ENCODE measurements around the gene KRT2.

Gene KRT2

DNA sequence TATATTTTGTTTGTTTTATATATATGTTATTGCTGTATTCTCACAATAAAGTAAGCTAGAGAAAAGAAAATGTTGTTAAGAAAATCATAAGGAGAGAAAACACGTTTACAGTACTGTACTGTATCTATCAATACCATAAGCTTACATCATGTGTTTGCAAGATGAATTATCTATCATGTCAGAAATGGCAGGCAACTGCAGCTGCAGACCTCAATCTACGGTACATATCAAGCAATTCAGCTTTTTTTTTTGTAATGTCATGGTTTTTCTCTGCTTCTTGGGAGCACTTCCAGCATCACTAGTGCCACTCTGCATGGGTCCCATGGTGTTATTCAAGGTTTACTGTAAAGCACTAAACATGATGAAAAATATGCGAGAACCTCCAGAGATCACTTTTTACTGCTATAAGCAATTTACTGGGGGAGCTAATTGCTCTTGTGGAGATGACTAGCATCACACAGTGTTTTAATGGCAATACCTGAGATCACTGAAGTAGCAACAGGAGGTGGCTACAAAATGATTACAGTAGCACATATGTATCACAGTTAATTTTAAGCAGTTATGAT, 9.0 kb upstream of the KRT2 start:
- FAIRE-seq (no peak), DNase-seq (ENCODE audit: insufficient read length, low spot score) (no peak)
- TF ChIP-seq, protein P1, sequence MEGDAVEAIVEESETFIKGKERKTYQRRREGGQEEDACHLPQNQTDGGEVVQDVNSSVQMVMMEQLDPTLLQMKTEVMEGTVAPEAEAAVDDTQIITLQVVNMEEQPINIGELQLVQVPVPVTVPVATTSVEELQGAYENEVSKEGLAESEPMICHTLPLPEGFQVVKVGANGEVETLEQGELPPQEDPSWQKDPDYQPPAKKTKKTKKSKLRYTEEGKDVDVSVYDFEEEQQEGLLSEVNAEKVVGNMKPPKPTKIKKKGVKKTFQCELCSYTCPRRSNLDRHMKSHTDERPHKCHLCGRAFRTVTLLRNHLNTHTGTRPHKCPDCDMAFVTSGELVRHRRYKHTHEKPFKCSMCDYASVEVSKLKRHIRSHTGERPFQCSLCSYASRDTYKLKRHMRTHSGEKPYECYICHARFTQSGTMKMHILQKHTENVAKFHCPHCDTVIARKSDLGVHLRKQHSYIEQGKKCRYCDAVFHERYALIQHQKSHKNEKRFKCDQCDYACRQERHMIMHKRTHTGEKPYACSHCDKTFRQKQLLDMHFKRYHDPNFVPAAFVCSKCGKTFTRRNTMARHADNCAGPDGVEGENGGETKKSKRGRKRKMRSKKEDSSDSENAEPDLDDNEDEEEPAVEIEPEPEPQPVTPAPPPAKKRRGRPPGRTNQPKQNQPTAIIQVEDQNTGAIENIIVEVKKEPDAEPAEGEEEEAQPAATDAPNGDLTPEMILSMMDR (IDR thresholded peaks at IDR 0.05; ENCODE audit: insufficient read depth, missing control alignments) = no peak

DNA sequence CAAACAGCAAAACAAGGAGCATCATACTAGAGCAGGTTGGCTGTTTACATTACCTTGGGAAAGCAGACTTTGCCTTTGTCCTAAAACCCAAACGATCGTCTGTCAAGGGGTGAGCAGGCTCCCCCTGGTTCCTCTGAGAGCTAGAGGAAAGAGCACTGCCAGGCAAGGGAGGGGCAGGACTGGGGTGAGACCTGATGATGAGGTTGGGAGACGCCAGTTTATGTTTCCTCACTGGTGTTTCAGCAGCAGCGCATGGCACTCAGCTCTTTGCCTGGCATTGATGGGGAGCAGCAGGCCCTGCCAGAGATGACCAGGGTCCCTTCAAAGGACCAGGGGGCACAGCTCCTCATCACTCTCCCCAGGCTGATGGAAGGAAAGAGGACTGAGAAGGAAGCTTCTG, 7.9 kb upstream of the KRT2 start:
- no peak for DNase-seq (ENCODE audit: insufficient read length, low spot score)
- TF ChIP-seq, protein P1 (IDR thresholded peaks at IDR 0.05; ENCODE audit: insufficient read depth, missing control alignments) = no peak
- no peak for FAIRE-seq

DNA sequence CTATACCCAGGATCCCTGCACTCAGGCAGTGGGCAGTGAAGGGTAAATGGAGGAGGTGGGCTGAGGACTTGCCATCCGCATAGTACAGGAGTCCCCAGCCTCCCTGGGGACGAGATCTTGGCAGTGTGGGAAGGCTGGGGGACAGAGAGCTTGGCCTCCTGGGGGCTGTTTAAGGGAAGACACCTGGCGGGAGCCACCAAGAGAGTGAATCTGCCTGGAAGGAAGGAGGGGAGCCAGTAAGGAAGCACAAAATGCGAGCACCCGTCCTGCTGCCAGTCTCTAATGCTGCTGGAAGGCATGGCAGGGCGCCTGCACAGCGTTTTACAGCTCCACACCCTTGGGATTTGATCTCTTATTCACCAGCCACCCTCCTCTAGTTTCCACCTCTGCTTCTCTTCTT, 7.4 kb upstream of the KRT2 start:
- FAIRE-seq = no peak
- DNase-seq (ENCODE audit: insufficient read length, low spot score) = no peak
- TF ChIP-seq, protein P1 (IDR thresholded peaks at IDR 0.05; ENCODE audit: insufficient read depth, missing control alignments) = no peak

DNA sequence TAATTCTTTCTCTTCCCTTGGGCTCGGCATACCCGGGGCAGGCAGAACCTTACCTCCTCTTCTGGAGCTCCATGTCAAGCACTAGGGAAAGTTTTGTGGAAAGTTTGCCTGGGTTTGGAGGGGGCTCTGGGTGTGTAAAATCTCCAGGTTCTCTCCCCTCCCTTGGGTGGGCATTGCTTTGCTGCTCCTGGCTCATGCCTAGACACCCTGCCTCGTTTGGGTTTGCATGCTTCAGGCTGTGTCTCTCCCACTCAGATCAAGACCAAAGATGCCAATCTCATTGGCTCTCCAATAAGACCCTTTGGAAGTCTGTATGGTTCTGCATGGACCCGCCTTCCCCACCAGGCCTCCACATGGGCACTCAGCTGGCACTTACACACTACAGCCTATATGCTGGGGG, 6.2 kb upstream of the KRT2 start:
- DNase-seq (ENCODE audit: insufficient read length, low spot score) (no peak), FAIRE-seq (no peak)
- TF ChIP-seq, protein P1 (IDR thresholded peaks at IDR 0.05; ENCODE audit: insufficient read depth, missing control alignments) = no peak

DNA sequence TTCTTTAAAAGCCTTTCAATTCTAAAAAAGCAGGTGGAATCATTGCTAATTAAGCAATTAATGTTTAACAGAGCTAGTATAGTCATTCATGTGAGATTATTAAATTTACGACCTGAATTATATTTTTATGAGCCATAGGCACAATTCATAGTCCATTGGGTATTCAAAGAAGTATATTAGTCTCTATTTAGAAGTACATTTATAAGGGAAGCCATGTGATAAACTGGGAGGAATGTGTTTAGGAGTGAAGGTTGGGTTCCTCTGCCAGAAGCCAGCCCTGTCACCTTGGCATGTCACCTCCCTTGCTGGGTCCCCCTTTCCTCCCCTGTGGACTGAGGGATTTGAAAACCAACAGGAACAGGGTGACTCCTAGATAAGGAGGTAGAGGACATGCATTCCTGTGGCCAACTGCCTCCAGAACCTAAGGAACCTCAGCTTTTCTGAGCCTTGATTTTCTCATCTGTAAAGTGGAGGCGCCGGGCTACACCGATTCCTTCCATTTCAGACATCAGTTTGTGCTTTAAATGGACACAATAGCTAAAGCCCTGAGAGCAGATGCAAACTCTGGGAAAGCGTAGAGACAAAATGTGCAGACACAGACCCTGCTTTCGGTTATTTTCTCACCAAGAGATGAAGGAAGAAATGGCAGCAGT, 5.4 kb upstream of the KRT2 start:
- FAIRE-seq = no peak
- TF ChIP-seq, protein P1 (IDR thresholded peaks at IDR 0.05; ENCODE audit: insufficient read depth, missing control alignments) = no peak

DNA sequence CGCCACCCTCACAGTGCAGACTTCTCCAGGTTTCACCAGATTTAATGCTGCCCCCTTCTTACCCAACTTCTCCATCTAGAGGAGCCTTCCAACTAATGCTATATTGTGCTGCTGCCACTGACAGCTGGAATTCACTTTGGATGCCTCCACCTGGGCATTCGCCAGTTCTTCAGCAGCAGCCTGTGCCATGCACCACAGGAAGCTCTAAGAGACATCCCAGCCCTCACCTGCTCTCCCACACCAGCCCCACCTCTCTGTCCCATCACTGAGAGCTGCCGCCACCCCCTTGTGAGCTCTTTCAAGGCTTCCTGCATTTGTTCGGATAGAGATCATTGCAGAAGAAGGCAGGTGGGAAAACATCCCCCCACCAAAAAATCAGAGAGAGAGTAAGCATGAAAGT, 4.6 kb upstream of the KRT2 start:
- TF ChIP-seq, protein P1 (IDR thresholded peaks at IDR 0.05; ENCODE audit: insufficient read depth, missing control alignments) = no peak
- DNase-seq (ENCODE audit: insufficient read length, low spot score) = no peak
- no peak for FAIRE-seq

More for the DNA sequence above, 5.4 kb upstream of the KRT2 start:
- DNase-seq (ENCODE audit: insufficient read length, low spot score) = no peak

DNA sequence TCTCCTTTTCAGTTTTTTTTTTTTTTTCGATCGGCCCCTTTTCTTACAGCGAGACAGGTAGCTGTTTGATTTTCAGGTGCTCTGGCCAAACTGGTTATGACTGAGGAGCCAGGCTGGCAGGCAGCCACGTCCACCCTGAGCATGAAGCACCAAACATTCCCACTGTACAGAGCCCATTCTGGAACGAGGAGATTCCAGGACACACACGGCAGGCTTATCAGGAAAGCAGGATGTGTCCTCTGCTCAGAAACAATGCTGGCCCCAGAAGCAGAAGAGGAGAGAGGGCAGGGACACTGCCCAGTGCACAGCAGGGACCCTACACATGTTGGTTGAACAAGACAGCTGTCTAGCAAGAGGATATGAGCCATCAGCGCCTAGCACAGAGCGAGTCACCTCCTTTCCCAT, 3.7 kb upstream of the KRT2 start:
- TF ChIP-seq, protein P1 (IDR thresholded peaks at IDR 0.05; ENCODE audit: insufficient read depth, missing control alignments) = no peak
- FAIRE-seq = no peak
- DNase-seq (ENCODE audit: insufficient read length, low spot score) = no peak

Data from D721Med (cell line).